ENCODE measurements around the gene UBASH3B.
"Not testable (repeated sequence)": the region's sequence is repeated elsewhere in the genome, so short reads cannot be mapped to it uniquely, and the experiment has no call there.

UBASH3B gene

GRCh38 chr11:122820158-122820557, 164.6 kb downstream of the UBASH3B start:
- no peak for DNase-seq

GRCh38 chr11:122821169-122821568, 165.6 kb downstream of the UBASH3B start:
- DNase-seq, result no peak

- DNase-seq, result no peak
These were observed 166.7 kb downstream of the UBASH3B start for GRCh38 chr11:122822241-122822640.

GRCh38 chr11:122823564-122823963, 168.0 kb downstream of the UBASH3B start:
- DNase-seq, result no peak

- DNase-seq, result not testable (repeated sequence)
These were observed 173.8 kb downstream of the UBASH3B start for GRCh38 chr11:122829371-122829770.

GRCh38 chr11:122832297-122832696, 176.8 kb downstream of the UBASH3B start:
- DNase-seq, result not testable (repeated sequence)

- DNase-seq, result no peak
These were observed 177.4 kb downstream of the UBASH3B start for GRCh38 chr11:122832721-122833470.

- DNase-seq, result no peak
These were observed 178.4 kb downstream of the UBASH3B start for GRCh38 chr11:122833846-122834464.

- no peak for DNase-seq
These were observed 181.4 kb downstream of the UBASH3B start for GRCh38 chr11:122836916-122837315.

- DNase-seq, result no peak
These were observed 182.2 kb downstream of the UBASH3B start for GRCh38 chr11:122837528-122838346.

GRCh38 chr11:122843281-122844141, 188.0 kb downstream of the UBASH3B start:
- no peak for DNase-seq

- DNase-seq, result no peak
These were observed 191.9 kb downstream of the UBASH3B start for GRCh38 chr11:122847466-122847865.

- DNase-seq, result no peak
These were observed 192.7 kb downstream of the UBASH3B start for GRCh38 chr11:122848186-122848585.

GRCh38 chr11:122850076-122850631, 194.6 kb downstream of the UBASH3B start:
- no peak for DNase-seq

- no peak for DNase-seq
These were observed 195.9 kb downstream of the UBASH3B start for GRCh38 chr11:122851366-122851966.

- DNase-seq, result peak; percentile 22
These were observed 196.7 kb downstream of the UBASH3B start for GRCh38 chr11:122852074-122852795.

GRCh38 chr11:122852796-122853160, 197.3 kb downstream of the UBASH3B start:
- no peak for DNase-seq

- DNase-seq, result no peak
These were observed 197.7 kb downstream of the UBASH3B start for GRCh38 chr11:122853261-122853660.

- DNase-seq, result no peak
These were observed 198.5 kb downstream of the UBASH3B start for GRCh38 chr11:122853971-122854446.

GRCh38 chr11:122861631-122862030, 206.1 kb downstream of the UBASH3B start:
- no peak for DNase-seq

- no peak for DNase-seq
These were observed 206.6 kb downstream of the UBASH3B start for GRCh38 chr11:122862091-122862490.
